PC-9 (cell line): ENCODE measurements around the gene SMG6. TPM values are rescaled to one million over a fixed set of nuclear protein-coding genes. Genes with fewer than 3 reads are reported as not detected.

Experiments
- BruUV-seq: library from RNA; stranded (reverse); fragments of 400-500 nt; replicated peaks from 2 replicates; lab custom pipeline; 2021; lab: Mats Ljungman, UMichigan
- CTCF ChIA-PET: fragments of 300-600 bp; sonication (Branson Sonifier 250); formaldehyde crosslinking; loops from one replicate; lab custom pipeline; 2022; ENCODE audit warnings: antibody characterized with exemption; lab: Charles Lee
- POLR2A ChIA-PET: fragments of 300-600 bp; sonication (Branson Sonifier 250); formaldehyde crosslinking; loops from one replicate; lab custom pipeline; 2022; ENCODE audit warnings: antibody characterized with exemption; ENCODE audit not compliant: unreplicated experiment; lab: Charles Lee
- DNase-seq, 2 experiments: peaks; one replicate each; pipeline versions ENCODE4 v3.0.0 to v3.0.0-alpha.2; 2015 to 2022; ENCODE audit warnings: mixed read lengths in 1 of 2
- H2AFZ ChIP-seq: fragments of 200-600 bp; sonication (generic); 2 replicates; pipeline ENCODE4 v1.8.1; 2017; ENCODE audit warnings: antibody characterized with exemption
- H3F3A ChIP-seq: fragments of 200-600 bp; sonication (generic); 2 replicates; pipeline ENCODE4 v1.8.1; 2017; ENCODE audit warnings: antibody characterized with exemption, mild to moderate bottlenecking, low read depth; ENCODE audit not compliant: insufficient read depth
- H3K27ac ChIP-seq: fragments of 200-600 bp; sonication (generic); 2 replicates; pipeline ENCODE4 v1.6.1; 2016; ENCODE audit warnings: mixed run types
- H3K27me3 ChIP-seq: fragments of 200-600 bp; sonication (generic); 2 replicates; pipeline ENCODE4 v1.6.1; 2016; ENCODE audit warnings: low read depth, mixed run types; ENCODE audit not compliant: insufficient read depth
- H3K36me3 ChIP-seq: fragments of 200-600 bp; sonication (generic); 2 replicates; pipeline ENCODE4 v1.6.1; 2016; ENCODE audit warnings: low read depth, mixed run types
- H3K4me1 ChIP-seq: fragments of 200-600 bp; sonication (generic); replicated peaks from 2 replicates; pipeline ENCODE4 v1.6.1; 2016; ENCODE audit warnings: mixed run types; ENCODE audit not compliant: insufficient read depth
- H3K4me2 ChIP-seq: fragments of 200-600 bp; sonication (generic); 2 replicates; pipeline ENCODE4 v1.6.1; 2017; ENCODE audit warnings: mixed run types
- H3K4me3 ChIP-seq: fragments of 200-600 bp; sonication (generic); 2 replicates; pipeline ENCODE4 v1.6.1; 2016; ENCODE audit warnings: mixed run types
- H3K79me2 ChIP-seq: fragments of 200-600 bp; sonication (generic); 2 replicates; pipeline ENCODE4 v1.6.1; 2017; ENCODE audit warnings: low read depth, mixed run types
- H3K9me2 ChIP-seq: fragments of 200-600 bp; sonication (generic); 2 replicates; pipeline ENCODE4 v1.8.1; 2017; ENCODE audit warnings: mild to moderate bottlenecking; ENCODE audit not compliant: insufficient read depth
- H3K9me3 ChIP-seq: fragments of 200-600 bp; sonication (generic); 2 replicates; pipeline ENCODE4 v1.8.1; 2016; ENCODE audit warnings: low read depth; ENCODE audit not compliant: insufficient read depth
- H4K20me1 ChIP-seq: fragments of 200-600 bp; sonication (generic); 2 replicates; pipeline ENCODE4 v1.8.1; 2017; ENCODE audit not compliant: insufficient read depth
- EZH2 ChIP-seq: fragments of 200-600 bp; sonication (generic); IDR thresholded peaks from 2 replicates; pipeline ENCODE4 v1.8.0; 2017; ENCODE audit warnings: antibody characterized with exemption, low read depth
- intact Hi-C: fragments of 100-400 bp; cut with micrococcal nuclease; formaldehyde crosslinking; loops from one replicate; pipeline ENCODE4 v1.10.0; 2022; ENCODE audit not compliant: unreplicated experiment
- total RNA-seq: library from RNA; stranded (reverse); gene quantifications from 2 replicates; pipeline ENCODE4 v1.2.3, GENCODE V29; 2021
- TF ChIP-seq, protein P1 (sequence below): fragments of 200-600 bp; sonication (generic); conservative IDR thresholded peaks from 2 replicates; pipeline ENCODE4 v1.6.1; 2017; ENCODE audit warnings: mixed run types, antibody characterized with exemption, mild to moderate bottlenecking, moderate library complexity

SMG6 gene
- total RNA-seq, 1 experiment from 2014 or later, result 43.1 TPM

- H3K36me3 ChIP-seq, result no peaks in the 10 kb centered on the region
Measured at GRCh38 chr17:2017274-2017941, 286.2 kb downstream of the SMG6 start.

GRCh38 chr17:2016494-2016893 lies 287.1 kb downstream of the SMG6 start:
- no peaks in the 10 kb centered on the region for H4K20me1 ChIP-seq
- POLR2A ChIA-PET, result no interaction called here
- no peak overlapping the region for H3K4me2 ChIP-seq
- no peaks in the 10 kb centered on the region for H3K36me3 ChIP-seq
- H3K27ac ChIP-seq, result no peak overlapping the region
- peaks cover 24% of the 10 kb centered on the region for H3F3A ChIP-seq
- DNase-seq, result no peak
- H2AFZ ChIP-seq, result no peak overlapping the region
- intact Hi-C loops, result loop anchor here (10.0 kb wide), 1 partner anchor 302 kb away; the partner anchor contains the start of gene TLCD2
- H3K27me3 ChIP-seq, result peaks cover 15% of the 10 kb centered on the region
- H3K4me1 ChIP-seq, result peaks cover 32% of the 10 kb centered on the region
- BruUV-seq, result no TSS peak
- no peak overlapping the region for H3K4me3 ChIP-seq
- H3K79me2 ChIP-seq, result no peaks in the 10 kb centered on the region
- CTCF ChIA-PET, result no interaction called here
- no peak for TF ChIP-seq EZH2
- TF ChIP-seq, protein P1, sequence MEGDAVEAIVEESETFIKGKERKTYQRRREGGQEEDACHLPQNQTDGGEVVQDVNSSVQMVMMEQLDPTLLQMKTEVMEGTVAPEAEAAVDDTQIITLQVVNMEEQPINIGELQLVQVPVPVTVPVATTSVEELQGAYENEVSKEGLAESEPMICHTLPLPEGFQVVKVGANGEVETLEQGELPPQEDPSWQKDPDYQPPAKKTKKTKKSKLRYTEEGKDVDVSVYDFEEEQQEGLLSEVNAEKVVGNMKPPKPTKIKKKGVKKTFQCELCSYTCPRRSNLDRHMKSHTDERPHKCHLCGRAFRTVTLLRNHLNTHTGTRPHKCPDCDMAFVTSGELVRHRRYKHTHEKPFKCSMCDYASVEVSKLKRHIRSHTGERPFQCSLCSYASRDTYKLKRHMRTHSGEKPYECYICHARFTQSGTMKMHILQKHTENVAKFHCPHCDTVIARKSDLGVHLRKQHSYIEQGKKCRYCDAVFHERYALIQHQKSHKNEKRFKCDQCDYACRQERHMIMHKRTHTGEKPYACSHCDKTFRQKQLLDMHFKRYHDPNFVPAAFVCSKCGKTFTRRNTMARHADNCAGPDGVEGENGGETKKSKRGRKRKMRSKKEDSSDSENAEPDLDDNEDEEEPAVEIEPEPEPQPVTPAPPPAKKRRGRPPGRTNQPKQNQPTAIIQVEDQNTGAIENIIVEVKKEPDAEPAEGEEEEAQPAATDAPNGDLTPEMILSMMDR, result no peak
- no peaks in the 10 kb centered on the region for H3K9me2 ChIP-seq
- H3K9me3 ChIP-seq, result no peaks in the 10 kb centered on the region

More at GRCh38 chr17:2017274-2017941, 286.2 kb downstream of the SMG6 start:
- TF ChIP-seq EZH2, result no peak
- TF ChIP-seq, protein P1, result no peak
- POLR2A ChIA-PET, result no interaction called here
- intact Hi-C loops, result loop anchor here (10.0 kb wide), 1 partner anchor 303 kb away; the partner anchor contains the start of gene TLCD2
- peaks cover 21% of the 10 kb centered on the region for H3F3A ChIP-seq
- H3K9me3 ChIP-seq, result no peaks in the 10 kb centered on the region
- no peak overlapping the region for H3K4me3 ChIP-seq
- DNase-seq, result peak in 1 of 2 experiments; percentile 28
- H4K20me1 ChIP-seq, result no peaks in the 10 kb centered on the region
- H3K27me3 ChIP-seq, result peaks cover 17% of the 10 kb centered on the region
- H3K4me1 ChIP-seq, result peaks cover 26% of the 10 kb centered on the region
- H2AFZ ChIP-seq, result no peak overlapping the region
- no TSS peak for BruUV-seq
- no peaks in the 10 kb centered on the region for H3K79me2 ChIP-seq
- H3K9me2 ChIP-seq, result no peaks in the 10 kb centered on the region
- no peak overlapping the region for H3K4me2 ChIP-seq
- no peak overlapping the region for H3K27ac ChIP-seq
- CTCF ChIA-PET, result no interaction called here

GRCh38 chr17:2015314-2015713 lies 288.3 kb downstream of the SMG6 start:
- CTCF ChIA-PET, result no interaction called here
- Histone ChIP-seq H3K27ac (no peak overlapping the region), H3K9me3 (no peaks in the 10 kb centered on the region), H4K20me1 (no peaks in the 10 kb centered on the region), H3K9me2 (no peaks in the 10 kb centered on the region), H3K79me2 (no peaks in the 10 kb centered on the region), H3K27me3 (peaks cover 15% of the 10 kb centered on the region), H3K4me1 (peaks cover 43% of the 10 kb centered on the region), H3F3A (peaks cover 32% of the 10 kb centered on the region), H3K4me3 (no peak overlapping the region), H3K36me3 (no peaks in the 10 kb centered on the region), H2AFZ (no peak overlapping the region), H3K4me2 (no peak overlapping the region)
- TF ChIP-seq EZH2, result no peak
- TF ChIP-seq, protein P1, result no peak
- intact Hi-C loops, result loop anchor here (10.0 kb wide), 1 partner anchor 301 kb away; the partner anchor contains the start of gene TLCD2
- POLR2A ChIA-PET, result no interaction called here
- DNase-seq, result no peak
- no TSS peak for BruUV-seq
